HUES64 (cell line): ENCODE measurements around the gene KLRG1.

Experiments used
- H3K27ac ChIP-seq: 2 replicates; pipeline ENCODE4 v1.7.0; 2013; ENCODE audit warnings: low read depth, low read length, inconsistent platforms
- H3K27me3 ChIP-seq: 2 replicates; pipeline ENCODE4 v1.6.1; 2013; ENCODE audit warnings: mild to moderate bottlenecking, low read length; ENCODE audit not compliant: insufficient read depth
- H3K36me3 ChIP-seq: 2 replicates; pipeline ENCODE4 v1.6.1; 2013; ENCODE audit warnings: mild to moderate bottlenecking, low read length; ENCODE audit not compliant: insufficient read depth
- H3K4me1 ChIP-seq: 2 replicates; pipeline ENCODE4 v1.6.1; 2013; ENCODE audit warnings: mild to moderate bottlenecking, low read length, moderate library complexity; ENCODE audit not compliant: insufficient read depth
- H3K4me3 ChIP-seq: 2 replicates; pipeline ENCODE4 v1.5.1; 2013; ENCODE audit warnings: mild to moderate bottlenecking, low read length, moderate library complexity
- H3K9ac ChIP-seq: 2 replicates; pipeline ENCODE4 v1.6.1; 2013; ENCODE audit warnings: mild to moderate bottlenecking, low read depth, low read length
- H3K9me3 ChIP-seq: 2 replicates; pipeline ENCODE4 v1.6.1; 2013; ENCODE audit warnings: low read depth, low read length; ENCODE audit not compliant: insufficient read depth
- WGBS: fragments of 150-250, 120-280 bp; methylation state at CpG from one replicate; pipeline ENCODE4 v1.1.7; 2013; ENCODE audit warnings: missing lambda C conversion rate; 5-methylcytosine and 5-hydroxymethylcytosine counted together

Gene KLRG1

DNA sequence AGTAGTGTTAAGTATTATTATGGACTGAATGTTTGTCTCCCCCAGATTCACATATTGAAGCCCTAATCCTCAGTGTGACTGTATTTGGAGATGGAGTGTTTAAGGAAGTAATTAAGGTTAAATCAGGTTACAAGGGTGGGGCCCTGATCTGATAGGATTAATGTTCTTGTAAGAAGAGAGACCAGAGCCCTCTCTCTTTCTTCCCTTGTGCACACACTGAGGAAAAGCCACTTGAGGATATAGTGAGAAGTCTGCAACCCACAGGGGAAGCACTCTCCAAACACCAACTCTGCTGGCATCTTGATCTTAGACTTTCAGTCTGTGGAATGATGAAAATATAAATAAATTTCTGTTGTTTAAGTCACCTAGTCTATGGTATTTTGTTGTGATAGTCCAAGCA, 2.2 kb upstream of the KLRG1 start:
- no peaks in the 10 kb centered on the region for H3K9me3 ChIP-seq
- H3K4me1 ChIP-seq: no peaks in the 10 kb centered on the region
- H3K27me3 ChIP-seq: no peaks in the 10 kb centered on the region
- H3K4me3 ChIP-seq: no peak overlapping the region
- H3K36me3 ChIP-seq: no peaks in the 10 kb centered on the region
- H3K27ac ChIP-seq: no peak overlapping the region
- no peak overlapping the region for H3K9ac ChIP-seq

- Histone ChIP-seq H3K9ac (no peak overlapping the region), H3K27ac (no peak overlapping the region), H3K4me1 (no peaks in the 10 kb centered on the region), H3K9me3 (no peaks in the 10 kb centered on the region), H3K27me3 (no peaks in the 10 kb centered on the region), H3K36me3 (no peaks in the 10 kb centered on the region), H3K4me3 (no peak overlapping the region)
- 85% methylated on average over 1 of the region's 1 CpG for WGBS
These were observed 1.7 kb upstream of the KLRG1 start for GRCh38 chr12:8987685-8988084.

- Histone ChIP-seq H3K27ac (no peak overlapping the region), H3K4me1 (no peaks in the 10 kb centered on the region), H3K9ac (no peak overlapping the region)
These were observed 2.3 kb downstream of the KLRG1 start for GRCh38 chr12:8991371-8992345.

DNA sequence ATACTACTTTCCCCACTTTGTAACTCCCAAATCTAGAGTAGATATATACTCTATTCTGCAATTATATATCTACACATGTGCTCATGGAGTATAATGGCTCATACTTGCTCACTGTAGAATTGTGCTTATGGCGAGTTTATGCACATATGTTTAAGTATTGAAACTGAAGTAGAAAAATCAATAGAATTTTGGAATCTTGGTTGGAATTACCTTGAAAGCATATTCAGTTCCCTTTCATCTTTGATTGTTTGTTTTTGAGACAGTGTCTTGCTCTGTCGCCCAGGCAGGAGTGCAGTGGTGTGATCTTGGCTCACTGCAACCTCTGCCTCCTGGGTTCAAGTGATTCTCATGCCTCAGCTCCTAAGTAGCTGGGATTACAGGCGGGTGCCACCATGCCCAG, 4.5 kb downstream of the KLRG1 start:
- no peak overlapping the region for H3K4me3 ChIP-seq
- no peaks in the 10 kb centered on the region for H3K36me3 ChIP-seq
- WGBS: 95% methylated on average over 3 of the region's 3 CpGs
- no peaks in the 10 kb centered on the region for H3K9me3 ChIP-seq
- H3K27ac ChIP-seq: no peak overlapping the region
- no peaks in the 10 kb centered on the region for H3K27me3 ChIP-seq
- H3K9ac ChIP-seq: no peak overlapping the region
- no peaks in the 10 kb centered on the region for H3K4me1 ChIP-seq

More at GRCh38 chr12:8991371-8992345, 2.3 kb downstream of the KLRG1 start:
- H3K9me3 ChIP-seq: no peaks in the 10 kb centered on the region
- no peaks in the 10 kb centered on the region for H3K36me3 ChIP-seq
- no peak overlapping the region for H3K4me3 ChIP-seq
- H3K27me3 ChIP-seq: no peaks in the 10 kb centered on the region
- WGBS: 92% methylated on average over 6 of the region's 6 CpGs

GRCh38 chr12:8995021-8995775, 5.9 kb downstream of the KLRG1 start:
- no peak overlapping the region for H3K27ac ChIP-seq
- no peaks in the 10 kb centered on the region for H3K9me3 ChIP-seq
- H3K27me3 ChIP-seq: no peaks in the 10 kb centered on the region
- WGBS: 94% methylated on average over 4 of the region's 4 CpGs
- H3K36me3 ChIP-seq: no peaks in the 10 kb centered on the region
- no peak overlapping the region for H3K4me3 ChIP-seq
- no peaks in the 10 kb centered on the region for H3K4me1 ChIP-seq
- H3K9ac ChIP-seq: no peak overlapping the region

DNA sequence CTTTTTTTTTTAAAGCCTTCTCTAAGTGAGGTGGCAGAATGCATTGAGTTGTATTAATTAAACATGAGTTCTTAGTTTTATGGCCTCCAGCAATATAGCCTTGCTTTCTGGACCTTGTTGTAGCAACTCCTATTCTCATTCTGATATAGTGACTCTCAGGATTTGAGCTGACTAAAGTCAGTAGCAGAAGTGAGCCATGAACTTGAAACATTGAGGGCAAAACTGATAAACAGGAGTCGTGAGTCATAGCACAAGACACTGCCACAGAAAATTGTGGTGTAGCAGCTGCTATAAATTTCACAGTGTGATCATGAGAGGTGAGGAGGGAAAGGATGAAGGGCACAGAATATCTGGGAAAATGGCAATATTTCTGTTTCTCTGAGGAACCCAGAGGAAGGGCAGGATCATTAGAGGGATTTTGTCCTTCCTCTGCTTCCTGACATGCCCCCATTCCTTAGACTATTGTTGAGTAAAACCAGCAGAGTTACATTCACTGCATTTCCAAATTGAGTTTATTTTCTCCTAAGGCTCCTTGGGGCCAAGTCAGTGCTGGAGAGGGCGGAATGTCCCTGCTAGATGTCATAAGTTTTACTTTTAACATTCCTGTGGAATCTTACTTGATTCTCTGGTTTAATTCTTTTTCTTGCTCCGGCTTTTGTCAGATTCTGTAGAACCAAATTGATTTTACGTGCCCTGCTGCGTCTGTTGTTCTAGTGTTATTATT, 7.5 kb downstream of the KLRG1 start:
- Histone ChIP-seq H3K27ac (no peak overlapping the region), H3K36me3 (no peaks in the 10 kb centered on the region), H3K27me3 (no peaks in the 10 kb centered on the region), H3K9ac (no peak overlapping the region), H3K9me3 (0 out of 2 replicates have a peak, but pooled peaks cover 4% of the 10 kb centered on the region), H3K4me3 (no peak overlapping the region), H3K4me1 (no peaks in the 10 kb centered on the region)
- WGBS: 87% methylated on average over 5 of the region's 5 CpGs

- WGBS: 93% methylated on average over 4 of the region's 4 CpGs
- H3K27me3 ChIP-seq: no peaks in the 10 kb centered on the region
- no peaks in the 10 kb centered on the region for H3K4me1 ChIP-seq
- no peak overlapping the region for H3K4me3 ChIP-seq
- H3K36me3 ChIP-seq: no peaks in the 10 kb centered on the region
- no peak overlapping the region for H3K27ac ChIP-seq
- no peak overlapping the region for H3K9ac ChIP-seq
- 0 out of 2 replicates have a peak, but pooled peaks cover 4% of the 10 kb centered on the region for H3K9me3 ChIP-seq
These were observed 11.9 kb downstream of the KLRG1 start for GRCh38 chr12:9001233-9001632.

DNA sequence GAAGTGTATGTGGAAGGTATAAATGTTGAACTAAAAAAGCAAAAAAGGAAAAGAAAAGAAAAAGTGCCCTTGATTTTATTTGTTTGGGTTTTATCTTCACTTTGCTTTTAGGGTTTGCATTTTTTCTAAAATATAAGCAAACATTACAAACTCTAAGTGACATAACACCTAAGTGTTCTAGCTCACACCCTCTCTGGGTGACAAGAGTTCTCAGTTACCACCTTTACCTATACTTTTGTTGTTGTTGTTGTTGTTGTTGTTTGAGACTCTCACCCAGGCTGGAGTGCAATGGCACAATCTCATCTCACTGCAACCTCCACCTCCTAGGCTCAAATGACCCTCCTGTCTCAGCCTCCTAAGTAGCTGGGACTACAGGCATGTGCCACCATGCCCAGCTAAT, 13.0 kb downstream of the KLRG1 start:
- no peaks in the 10 kb centered on the region for H3K27me3 ChIP-seq

DNA sequence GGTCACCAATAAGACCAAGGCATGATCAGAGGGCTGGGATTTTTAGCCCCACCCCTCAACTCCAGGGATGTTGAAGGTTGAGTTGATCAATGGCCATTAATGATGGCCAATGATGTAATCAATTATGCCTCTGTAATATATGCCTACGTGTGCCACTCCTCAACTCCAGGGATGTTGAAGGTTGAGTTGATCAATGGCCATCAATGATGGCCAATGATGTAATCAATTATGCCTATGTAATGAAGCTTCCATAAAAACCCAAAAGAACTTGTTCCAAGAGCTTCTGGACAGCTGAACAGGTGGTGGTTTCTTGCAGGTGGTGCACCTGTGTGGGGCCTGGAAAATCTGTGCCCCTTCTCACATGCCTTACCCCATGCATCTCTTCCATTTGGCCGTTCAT, 33.2 kb downstream of the KLRG1 start:
- H3K36me3 ChIP-seq: no peaks in the 10 kb centered on the region
- no peak overlapping the region for H3K27ac ChIP-seq
- WGBS: 100% methylated on average over 1 of the region's 2 CpGs
- H3K27me3 ChIP-seq: no peaks in the 10 kb centered on the region
- H3K9me3 ChIP-seq: no peaks in the 10 kb centered on the region
- no peak overlapping the region for H3K4me3 ChIP-seq
- H3K9ac ChIP-seq: no peak overlapping the region
- H3K4me1 ChIP-seq: no peaks in the 10 kb centered on the region

More for the DNA sequence above, 13.0 kb downstream of the KLRG1 start:
- Histone ChIP-seq H3K9ac (no peak overlapping the region), H3K4me1 (no peaks in the 10 kb centered on the region), H3K27ac (no peak overlapping the region), H3K36me3 (no peaks in the 10 kb centered on the region), H3K9me3 (0 out of 2 replicates have a peak, but pooled peaks cover 4% of the 10 kb centered on the region), H3K4me3 (no peak overlapping the region)

- no peak overlapping the region for H3K4me3 ChIP-seq
- WGBS: 94% methylated on average over 2 of the region's 2 CpGs
- H3K27me3 ChIP-seq: no peaks in the 10 kb centered on the region
- no peaks in the 10 kb centered on the region for H3K9me3 ChIP-seq
- H3K4me1 ChIP-seq: no peaks in the 10 kb centered on the region
- no peak overlapping the region for H3K27ac ChIP-seq
- H3K9ac ChIP-seq: no peak overlapping the region
- no peaks in the 10 kb centered on the region for H3K36me3 ChIP-seq
These were observed 35.2 kb downstream of the KLRG1 start for GRCh38 chr12:9024512-9024911.
